PC-3 (cell line): ENCODE measurements around the gene MAST3.

ENCODE experiments used
- CTCF ChIP-seq: fragments of 300-600 bp; sonication (generic); conservative IDR thresholded peaks from 2 replicates; pipeline ENCODE4 v1.5.1; 2017; ENCODE audit warnings: antibody characterized with exemption, low read depth, mild to moderate bottlenecking, low read length
- EZH2 ChIP-seq: fragments of 300-600 bp; sonication (generic); IDR thresholded peaks from one replicate; pipeline ENCODE4 v1.6.1; 2017; ENCODE audit warnings: antibody characterized with exemption, mild to moderate bottlenecking, low read length; ENCODE audit not compliant: unreplicated experiment

- no peak for TF ChIP-seq CTCF
- no peak for TF ChIP-seq EZH2
Observed at GRCh38 chr19:18055967-18056366, 41.6 kb upstream of the MAST3 start.
